ENCODE measurements around the gene TMEM120B.

DNA sequence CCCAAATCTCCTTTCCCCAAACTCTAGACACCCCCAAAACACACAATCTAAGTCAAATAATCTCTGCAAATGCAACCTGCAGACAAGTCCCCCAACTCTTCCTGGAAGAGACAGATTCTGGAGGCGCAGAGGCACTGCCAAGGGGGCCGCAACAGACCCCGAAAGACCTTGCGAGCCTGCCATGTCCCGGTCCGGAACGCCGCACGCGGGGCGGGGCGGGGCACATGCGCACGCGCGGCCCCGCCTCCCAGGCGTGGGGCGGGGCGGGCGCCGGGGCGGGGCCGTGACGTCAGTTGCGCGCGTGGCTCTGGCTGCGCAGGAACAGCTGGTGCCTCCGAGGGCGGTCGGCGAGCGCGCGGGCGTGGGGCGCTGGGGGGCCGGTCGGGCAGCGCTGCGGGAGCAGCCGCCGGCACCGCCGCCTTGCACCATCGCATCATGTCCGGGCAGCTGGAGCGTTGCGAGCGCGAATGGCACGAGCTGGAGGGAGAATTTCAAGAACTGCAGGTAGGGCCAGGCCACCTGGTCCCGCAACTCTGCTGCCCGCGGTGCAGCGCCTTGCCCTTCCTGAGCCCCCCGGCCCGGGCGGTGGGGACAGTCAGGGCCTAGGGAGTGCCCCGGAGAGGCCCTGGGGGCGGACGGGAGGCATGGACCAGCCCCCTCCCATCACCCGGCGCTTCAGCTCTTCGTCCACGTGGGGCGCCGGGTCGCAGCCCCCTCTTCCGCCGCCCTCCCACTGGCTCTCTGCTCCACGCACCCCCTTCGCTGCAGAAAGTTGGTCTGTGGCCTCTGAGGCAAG is at the start of gene TMEM120B:
- no peak for TF ChIP-seq ZNF221 (tag by site-specific recombination; IDR thresholded peaks at IDR 0.05; ENCODE audit: borderline replicate concordance)
- peak; percentile 85 for TF ChIP-seq CTCF (tag by site-specific recombination; IDR thresholded peaks at IDR 0.05)
- no peak for TF ChIP-seq ZNF510 (tag by site-specific recombination; IDR thresholded peaks at IDR 0.05; ENCODE audit: insufficient replicate concordance)
- no peak for TF ChIP-seq ZFP69B (tag by site-specific recombination; IDR thresholded peaks at IDR 0.05)

All from HEK293 (cell line).